HG03045 (cell line): Measurements from ENCODE around the gene DIAPH3.

ENCODE experiments used
- ATAC-seq: cut with Tn5 transposase; IDR thresholded peaks from one replicate; pipeline ENCODE4 v1.9.1; 2021; ENCODE audit warnings: mild to moderate bottlenecking, moderate library complexity; ENCODE audit not compliant: unreplicated experiment

Gene DIAPH3

DNA sequence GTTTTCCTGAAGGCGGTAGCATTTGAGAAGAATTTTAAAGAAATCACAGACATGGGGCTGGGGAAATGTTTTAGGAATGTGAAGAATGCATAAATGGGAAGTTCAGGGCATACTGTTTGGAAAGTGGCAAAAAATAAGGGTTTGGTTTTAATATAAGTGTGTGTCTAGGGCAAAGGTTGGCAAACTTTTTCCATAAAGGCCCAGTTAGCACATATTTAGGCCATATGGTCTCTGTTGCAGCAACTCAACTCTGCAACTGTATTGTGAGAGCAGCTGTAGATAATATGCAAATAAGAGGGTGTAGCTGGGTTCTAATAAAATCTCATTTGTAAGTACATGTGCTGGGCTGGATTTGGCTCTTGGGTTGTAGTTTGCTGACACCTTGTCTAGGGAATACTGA, 521.9 kb downstream of the DIAPH3 start:
- ATAC-seq: no peak

DNA sequence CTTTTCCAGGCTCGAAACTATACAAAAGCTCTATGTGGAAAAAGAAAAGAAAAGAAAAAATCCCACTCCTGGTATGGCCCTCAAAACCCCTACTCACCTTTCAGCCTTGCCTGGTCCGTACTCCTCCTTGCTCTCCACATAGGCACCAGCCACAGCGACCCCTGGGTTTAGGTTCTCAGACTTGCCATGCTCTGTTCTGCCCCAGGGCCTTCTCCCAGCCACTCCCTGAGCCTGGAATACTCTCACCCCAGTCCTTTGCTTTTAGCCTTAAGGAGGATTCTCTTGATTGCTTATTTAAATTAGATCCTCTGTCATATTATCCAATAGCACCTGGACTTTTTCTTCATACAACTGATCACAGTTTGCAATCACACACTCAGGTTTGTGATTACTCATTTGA, 522.5 kb downstream of the DIAPH3 start:
- ATAC-seq: no peak

DNA sequence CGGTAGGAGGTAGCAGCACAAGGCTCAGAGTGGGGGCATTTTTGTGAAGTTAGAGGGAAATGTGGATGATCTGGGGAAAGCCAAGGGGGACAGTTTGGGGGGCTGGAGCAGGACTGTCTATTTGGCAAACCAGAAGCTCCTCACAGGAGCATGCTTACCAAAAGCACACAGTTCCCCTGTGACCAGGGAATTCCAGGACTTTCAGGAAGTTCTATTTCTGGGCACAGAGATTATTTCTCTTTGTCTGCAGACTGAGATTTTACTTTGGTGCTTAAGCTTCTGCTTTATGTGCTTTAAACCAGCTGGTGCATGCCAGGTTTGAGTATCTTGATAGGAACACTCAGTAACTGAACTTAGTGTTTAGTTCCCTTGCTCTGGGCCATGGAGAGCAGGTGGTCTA, 525.3 kb downstream of the DIAPH3 start:
- ATAC-seq: no peak

DNA sequence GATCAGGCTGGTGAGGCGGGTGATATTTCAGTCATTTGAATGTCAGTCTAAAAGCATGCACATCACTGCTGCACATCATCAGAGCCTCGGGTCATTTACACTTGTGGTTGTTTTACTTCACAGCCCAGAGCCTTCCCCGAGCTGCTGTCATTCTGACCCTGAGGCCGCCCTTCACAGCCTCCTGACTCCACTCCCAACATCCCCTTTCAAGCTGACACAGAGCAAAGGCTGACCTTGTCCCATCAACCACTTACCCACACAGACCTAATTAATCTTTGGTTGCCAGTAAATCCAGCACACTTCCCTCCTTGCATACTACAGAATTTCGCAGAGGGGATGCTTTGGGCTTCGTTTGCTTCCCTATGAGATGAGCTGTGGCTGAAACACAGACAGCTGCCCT, 528.1 kb downstream of the DIAPH3 start:
- ATAC-seq: no peak

DNA sequence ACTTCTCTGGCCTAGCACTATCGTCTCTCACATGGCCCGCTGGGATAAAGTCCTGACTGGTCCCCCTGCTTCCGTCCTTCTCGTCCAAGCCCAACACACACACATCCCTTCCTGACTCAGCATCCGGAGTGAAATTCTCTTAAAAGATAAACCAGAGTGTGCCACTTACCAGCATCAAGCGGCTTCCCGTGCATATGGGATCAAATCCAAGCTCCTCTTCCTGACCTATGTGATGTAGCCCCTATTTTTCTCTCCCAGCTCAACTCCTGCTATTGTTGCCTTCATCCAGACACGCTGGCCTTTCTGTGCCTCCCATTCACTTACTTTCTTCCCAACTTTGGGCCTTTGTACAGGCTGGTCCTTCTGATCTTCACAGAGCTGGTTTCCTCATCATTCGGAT, 530.4 kb downstream of the DIAPH3 start:
- no peak for ATAC-seq

DNA sequence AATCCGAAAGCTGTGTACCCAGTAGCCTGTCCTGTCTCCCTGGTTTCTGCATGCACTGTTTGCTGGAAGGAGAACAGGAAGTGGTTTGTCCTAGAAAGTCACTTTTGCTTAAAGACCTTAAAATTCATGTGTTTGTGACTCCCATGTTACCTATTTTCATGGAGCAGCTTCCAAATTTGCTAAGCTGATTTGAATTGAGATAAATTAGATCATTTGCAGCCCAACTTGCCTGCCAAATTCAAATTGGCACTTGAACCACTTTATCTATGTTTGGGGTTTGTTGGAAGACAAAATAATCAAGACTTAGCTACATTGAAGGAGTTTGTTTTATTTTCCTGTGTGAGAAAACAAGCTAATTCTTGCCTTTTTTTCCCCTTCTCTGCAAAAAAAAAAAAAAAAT, 532.5 kb downstream of the DIAPH3 start:
- ATAC-seq: no peak

DNA sequence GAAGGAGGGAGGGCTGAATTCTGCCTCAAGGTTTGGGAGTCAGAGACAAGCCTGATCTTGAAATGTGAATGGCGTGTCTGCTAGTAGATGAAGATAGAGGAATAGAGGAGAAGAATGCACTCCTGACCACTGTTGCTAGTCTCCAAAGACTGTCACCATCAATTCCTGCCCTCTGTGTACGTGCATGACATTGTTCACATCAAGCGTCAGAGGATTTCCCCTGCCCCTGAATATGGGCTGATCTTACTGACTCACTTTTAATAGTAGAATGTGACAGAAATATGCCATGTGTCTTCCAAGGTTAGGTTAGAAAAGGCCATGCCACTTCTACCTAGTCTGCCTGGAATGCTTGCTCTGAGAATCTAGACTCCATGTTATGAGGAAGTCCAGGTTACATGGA, 538.6 kb downstream of the DIAPH3 start:
- no peak for ATAC-seq

DNA sequence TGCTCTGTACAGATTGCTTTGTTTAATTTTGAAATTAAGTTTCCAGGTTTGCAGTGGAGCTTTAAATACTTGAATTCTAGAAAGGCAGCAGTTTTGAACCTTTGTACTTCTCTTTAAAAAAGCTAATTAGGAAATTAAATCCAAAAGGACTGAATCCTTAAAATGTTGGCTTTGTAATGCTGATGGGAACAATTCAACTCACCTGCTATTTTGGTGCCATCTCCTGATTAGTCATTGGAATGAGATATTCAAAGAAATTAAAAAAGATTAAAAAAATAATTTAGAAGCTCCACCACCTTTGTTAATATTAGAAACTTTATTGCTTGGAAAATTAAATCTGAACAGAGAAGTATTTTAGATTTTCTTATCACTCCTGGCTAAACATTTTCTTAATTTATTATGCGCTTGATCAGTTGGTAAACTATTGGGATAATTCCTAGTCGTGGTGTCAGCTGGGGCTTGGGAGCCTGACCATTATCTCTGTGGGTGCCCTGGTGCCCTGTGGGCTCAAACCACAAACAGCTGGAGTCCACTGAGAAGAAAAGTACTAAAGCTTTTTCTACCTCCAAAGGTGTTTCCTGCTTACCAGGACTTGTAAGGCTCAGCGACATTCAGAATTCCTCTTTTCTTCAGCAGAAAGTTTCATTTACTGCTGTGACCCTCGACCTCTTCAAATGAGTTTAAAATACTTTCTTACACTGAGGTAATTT, 540.4 kb downstream of the DIAPH3 start:
- ATAC-seq: no peak

DNA sequence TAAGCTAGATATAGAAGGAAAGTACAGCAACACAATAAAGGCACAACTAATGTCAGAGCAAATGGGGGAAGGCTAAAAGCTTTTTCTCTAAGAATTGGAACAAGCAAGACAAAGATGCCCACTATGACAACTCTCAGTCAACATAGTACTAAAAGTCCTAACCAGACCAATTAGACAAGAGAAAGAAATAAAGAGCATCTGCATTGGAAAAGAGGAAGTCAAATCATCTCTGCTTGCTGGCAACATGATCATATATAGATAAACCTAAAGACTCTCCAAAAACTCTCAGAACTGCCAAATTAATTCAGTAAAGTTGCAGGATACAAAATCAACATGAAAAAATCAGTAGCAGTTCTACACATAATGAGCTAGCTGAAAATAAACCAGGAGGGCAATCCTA, 542.0 kb downstream of the DIAPH3 start:
- ATAC-seq: no peak
